ENCODE measurements around the gene COL7A1.

DNA sequence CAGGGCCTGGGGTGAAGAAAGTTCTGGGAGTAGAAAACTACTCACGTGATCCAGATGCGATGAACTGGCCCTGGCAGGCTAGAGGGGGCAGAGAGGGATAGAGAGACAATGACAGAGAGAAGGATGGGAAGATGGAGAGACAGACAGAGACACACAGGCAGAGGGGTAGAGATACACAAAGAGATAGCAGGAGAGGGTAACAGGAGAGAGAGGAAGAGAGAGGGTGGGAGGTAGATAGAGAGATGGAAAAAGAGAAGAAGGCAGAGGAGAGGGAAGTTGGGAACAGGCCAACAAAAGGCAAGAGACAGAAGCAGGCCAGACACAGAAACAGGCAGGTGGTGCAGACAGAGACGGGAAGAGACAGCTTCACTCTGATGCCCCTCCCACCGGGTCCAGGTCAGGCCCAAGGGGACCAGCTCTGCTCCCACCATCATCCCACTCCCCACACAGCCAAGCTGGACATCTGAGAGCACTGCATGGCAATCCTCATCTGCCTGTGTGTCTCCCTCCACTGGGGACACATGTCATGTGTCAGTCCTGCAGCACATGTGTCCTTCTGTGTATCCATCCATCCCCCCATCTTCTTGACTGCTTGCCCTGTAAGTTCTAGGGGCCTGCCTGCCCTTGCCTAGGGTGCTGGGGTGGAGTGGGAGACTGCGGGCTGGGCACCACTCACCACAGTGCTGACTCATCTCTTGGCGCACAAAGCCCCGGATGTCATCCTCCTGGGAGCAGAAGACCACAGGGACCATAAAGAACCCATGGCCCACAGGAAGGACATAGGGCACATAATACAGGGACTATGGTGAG is 29.3 kb downstream of the COL7A1 start:
- TF ChIP-seq, protein P1, sequence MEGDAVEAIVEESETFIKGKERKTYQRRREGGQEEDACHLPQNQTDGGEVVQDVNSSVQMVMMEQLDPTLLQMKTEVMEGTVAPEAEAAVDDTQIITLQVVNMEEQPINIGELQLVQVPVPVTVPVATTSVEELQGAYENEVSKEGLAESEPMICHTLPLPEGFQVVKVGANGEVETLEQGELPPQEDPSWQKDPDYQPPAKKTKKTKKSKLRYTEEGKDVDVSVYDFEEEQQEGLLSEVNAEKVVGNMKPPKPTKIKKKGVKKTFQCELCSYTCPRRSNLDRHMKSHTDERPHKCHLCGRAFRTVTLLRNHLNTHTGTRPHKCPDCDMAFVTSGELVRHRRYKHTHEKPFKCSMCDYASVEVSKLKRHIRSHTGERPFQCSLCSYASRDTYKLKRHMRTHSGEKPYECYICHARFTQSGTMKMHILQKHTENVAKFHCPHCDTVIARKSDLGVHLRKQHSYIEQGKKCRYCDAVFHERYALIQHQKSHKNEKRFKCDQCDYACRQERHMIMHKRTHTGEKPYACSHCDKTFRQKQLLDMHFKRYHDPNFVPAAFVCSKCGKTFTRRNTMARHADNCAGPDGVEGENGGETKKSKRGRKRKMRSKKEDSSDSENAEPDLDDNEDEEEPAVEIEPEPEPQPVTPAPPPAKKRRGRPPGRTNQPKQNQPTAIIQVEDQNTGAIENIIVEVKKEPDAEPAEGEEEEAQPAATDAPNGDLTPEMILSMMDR (IDR thresholded peaks at IDR 0.05): no peak
- no peak for TF ChIP-seq EZH2 (IDR thresholded peaks at IDR 0.05; ENCODE audit: borderline replicate concordance, insufficient read depth, low read depth, low read length, poor library complexity, severe bottlenecking)

All from B cell (primary cell).